BE2C (cell line): ENCODE results near the gene GLYR1.

Experiments
- DNase-seq: peaks from one replicate; pipeline ENCODE4 v3.0.0-alpha.2; 2020
- H3K27me3 ChIP-seq: fragments of 250-450 bp; sonication (Bioruptor Pico); 2 replicates; pipeline ENCODE4 v1.5.1; 2020; ENCODE audit warnings: mild to moderate bottlenecking
- H3K36me3 ChIP-seq: fragments of 250-450 bp; sonication (Bioruptor Pico); 2 replicates; pipeline ENCODE4 v1.5.1; 2020; ENCODE audit warnings: mild to moderate bottlenecking
- H3K4me1 ChIP-seq: fragments of 250-450 bp; sonication (Bioruptor Pico); 2 replicates; pipeline ENCODE4 v1.5.1; 2020
- H3K4me3 ChIP-seq: 2 replicates; pipeline ENCODE4 v1.5.1; 2011; ENCODE audit warnings: low read depth, low read length
- H3K9me3 ChIP-seq: fragments of 250-450 bp; sonication (Bioruptor Pico); 2 replicates; pipeline ENCODE4 v1.5.1; 2020
- TF ChIP-seq, protein P1 (sequence below): IDR thresholded peaks from 2 replicates; pipeline ENCODE4 v1.5.1; 2012; ENCODE audit warnings: mild to moderate bottlenecking, low read depth, low read length

GLYR1 gene

GRCh38 chr16:4859900-4860255 lies 12.8 kb upstream of the GLYR1 start:
- Histone ChIP-seq H3K36me3 (peaks cover 75% of the 10 kb centered on the region), H3K4me1 (no peaks in the 10 kb centered on the region), H3K9me3 (no peaks in the 10 kb centered on the region), H3K27me3 (no peaks in the 10 kb centered on the region), H3K4me3 (no peak overlapping the region)
- no peak for DNase-seq
- TF ChIP-seq, protein P1, sequence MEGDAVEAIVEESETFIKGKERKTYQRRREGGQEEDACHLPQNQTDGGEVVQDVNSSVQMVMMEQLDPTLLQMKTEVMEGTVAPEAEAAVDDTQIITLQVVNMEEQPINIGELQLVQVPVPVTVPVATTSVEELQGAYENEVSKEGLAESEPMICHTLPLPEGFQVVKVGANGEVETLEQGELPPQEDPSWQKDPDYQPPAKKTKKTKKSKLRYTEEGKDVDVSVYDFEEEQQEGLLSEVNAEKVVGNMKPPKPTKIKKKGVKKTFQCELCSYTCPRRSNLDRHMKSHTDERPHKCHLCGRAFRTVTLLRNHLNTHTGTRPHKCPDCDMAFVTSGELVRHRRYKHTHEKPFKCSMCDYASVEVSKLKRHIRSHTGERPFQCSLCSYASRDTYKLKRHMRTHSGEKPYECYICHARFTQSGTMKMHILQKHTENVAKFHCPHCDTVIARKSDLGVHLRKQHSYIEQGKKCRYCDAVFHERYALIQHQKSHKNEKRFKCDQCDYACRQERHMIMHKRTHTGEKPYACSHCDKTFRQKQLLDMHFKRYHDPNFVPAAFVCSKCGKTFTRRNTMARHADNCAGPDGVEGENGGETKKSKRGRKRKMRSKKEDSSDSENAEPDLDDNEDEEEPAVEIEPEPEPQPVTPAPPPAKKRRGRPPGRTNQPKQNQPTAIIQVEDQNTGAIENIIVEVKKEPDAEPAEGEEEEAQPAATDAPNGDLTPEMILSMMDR: no peak

- DNase-seq: no peak
- Histone ChIP-seq H3K4me1 (no peaks in the 10 kb centered on the region), H3K36me3 (peaks cover 80% of the 10 kb centered on the region), H3K4me3 (no peak overlapping the region), H3K9me3 (no peaks in the 10 kb centered on the region), H3K27me3 (no peaks in the 10 kb centered on the region)
- TF ChIP-seq, protein P1: no peak
These were observed 12.3 kb upstream of the GLYR1 start for GRCh38 chr16:4859190-4859899.

DNA sequence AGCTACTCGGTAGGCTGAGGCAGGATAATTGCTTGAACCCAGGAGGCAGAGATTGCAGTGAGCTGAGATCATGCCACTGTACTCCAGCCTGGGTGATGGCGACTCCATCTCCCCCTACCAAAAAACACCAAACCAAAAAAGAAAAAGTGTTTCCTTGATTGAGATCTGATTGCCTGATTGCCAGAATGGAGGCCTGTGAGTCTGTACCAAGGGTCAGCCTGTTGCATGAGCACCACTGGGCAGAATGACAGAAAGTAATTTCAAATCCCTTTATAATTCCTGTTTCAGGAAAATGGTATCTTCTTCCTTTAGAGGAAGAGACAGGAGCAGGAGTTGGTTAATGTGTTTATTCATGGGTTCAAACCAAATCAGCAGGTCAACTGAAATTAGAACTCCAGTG lies 8.7 kb upstream of the GLYR1 start:
- DNase-seq: no peak
- peaks cover 72% of the 10 kb centered on the region for H3K36me3 ChIP-seq
- no peaks in the 10 kb centered on the region for H3K9me3 ChIP-seq
- TF ChIP-seq, protein P1: no peak
- no peaks in the 10 kb centered on the region for H3K4me1 ChIP-seq
- no peak overlapping the region for H3K4me3 ChIP-seq
- no peaks in the 10 kb centered on the region for H3K27me3 ChIP-seq

DNA sequence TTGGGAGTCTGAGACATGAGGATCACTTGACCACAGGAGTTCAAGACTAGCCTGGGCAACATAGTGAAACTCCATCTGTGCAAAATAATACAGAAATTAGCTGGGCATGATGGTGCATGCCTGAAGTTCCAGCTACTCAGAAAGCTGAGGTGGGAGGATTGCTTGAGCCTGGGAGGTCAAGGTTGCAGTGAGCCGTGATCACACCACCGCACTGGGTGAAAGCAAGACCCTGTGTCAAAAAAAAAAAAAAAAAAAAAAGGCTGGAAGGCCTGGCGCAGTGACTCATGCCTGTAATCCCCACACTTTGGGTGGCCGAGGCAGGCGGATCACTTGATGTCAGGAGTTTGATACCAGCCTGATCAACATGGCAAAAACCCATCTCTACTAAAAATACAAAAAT lies 8.3 kb upstream of the GLYR1 start:
- Histone ChIP-seq H3K4me1 (no peaks in the 10 kb centered on the region), H3K36me3 (peaks cover 69% of the 10 kb centered on the region), H3K4me3 (no peak overlapping the region), H3K9me3 (no peaks in the 10 kb centered on the region), H3K27me3 (no peaks in the 10 kb centered on the region)
- TF ChIP-seq, protein P1: no peak
- no peak for DNase-seq

DNA sequence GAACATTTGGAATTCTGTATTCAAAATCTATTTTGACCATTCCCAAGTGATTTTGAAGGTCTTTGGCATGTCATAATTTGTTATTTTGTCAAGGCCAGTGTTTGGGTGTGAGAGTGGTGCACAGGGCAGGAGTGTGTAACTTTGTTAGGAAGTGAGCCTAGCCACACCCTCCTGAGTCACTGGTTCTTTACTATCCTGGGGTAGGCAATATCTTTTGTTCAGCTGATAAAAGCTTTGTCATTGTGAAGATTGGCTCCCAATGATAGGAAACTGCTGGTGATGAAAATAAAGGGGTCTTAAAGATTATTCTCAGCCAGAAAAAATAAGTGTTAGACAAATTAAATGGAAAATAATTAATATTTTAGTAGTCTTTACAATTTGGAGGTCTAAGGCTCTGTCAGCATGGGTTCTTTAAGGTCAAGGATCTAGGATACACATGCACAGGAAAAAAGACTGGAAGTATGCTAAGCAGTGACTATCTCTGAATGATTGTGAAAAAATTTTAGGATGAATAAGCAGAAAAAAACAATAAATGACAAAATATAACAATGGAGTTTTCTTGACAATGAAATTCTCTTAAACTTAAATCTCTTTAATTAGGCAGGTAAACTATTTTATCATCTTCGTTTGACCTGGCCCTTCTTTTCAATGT lies 5.3 kb upstream of the GLYR1 start:
- TF ChIP-seq, protein P1: no peak
- no peaks in the 10 kb centered on the region for H3K9me3 ChIP-seq
- no peak for DNase-seq
- H3K27me3 ChIP-seq: no peaks in the 10 kb centered on the region
- H3K4me3 ChIP-seq: no peak overlapping the region
- peaks cover 39% of the 10 kb centered on the region for H3K36me3 ChIP-seq
- no peaks in the 10 kb centered on the region for H3K4me1 ChIP-seq

DNA sequence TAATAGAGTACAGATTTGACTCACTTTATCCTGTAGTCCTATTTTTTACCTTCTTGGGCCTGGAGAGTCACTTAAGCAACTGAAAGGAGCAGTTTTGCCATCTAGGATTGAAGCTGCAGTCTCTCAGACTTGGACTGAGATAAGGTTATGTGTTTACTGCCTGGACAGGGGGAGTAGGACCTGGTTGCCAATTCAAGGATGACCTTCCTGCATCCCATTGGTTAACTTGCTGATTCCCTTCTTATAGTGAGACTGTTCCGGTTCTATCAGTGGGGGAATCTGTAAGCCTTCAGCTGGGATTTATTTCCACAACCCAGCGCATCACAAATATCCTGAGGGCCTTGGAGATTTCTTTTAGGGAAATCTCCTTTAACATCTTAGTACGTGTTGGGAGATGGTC lies 3.1 kb upstream of the GLYR1 start:
- Histone ChIP-seq H3K4me3 (peak overlapping the region; percentile 27), H3K36me3 (peaks cover 29% of the 10 kb centered on the region), H3K27me3 (no peaks in the 10 kb centered on the region), H3K4me1 (no peaks in the 10 kb centered on the region), H3K9me3 (no peaks in the 10 kb centered on the region)
- TF ChIP-seq, protein P1: no peak
- no peak for DNase-seq
